Esophagus squamous epithelium (tissue), 5 donors: Measurements from ENCODE around the gene NOSIP. TPM values are rescaled to one million over a fixed set of nuclear protein-coding genes. Genes with fewer than 3 reads are reported as not detected.

Experiments
- DNase-seq: peaks from one replicate; lab custom pipeline; 2025; lab: John Stamatoyannopoulos, UW
- H3K27ac ChIP-seq, 4 donors: fragments of 200-600 bp; sonication (generic); one replicate each; pipeline ENCODE4 v1.5.1; 2016 to 2019; ENCODE audit warnings: mild to moderate bottlenecking in 1 of 4
- H3K27me3 ChIP-seq, 4 donors: fragments of 200-600 bp; sonication (generic); 1 replicate in 3 of 4; 2 replicates in 1 of 4; pipeline versions ENCODE4 v1.5.1 to v1.6.0; 2017 to 2021; ENCODE audit warnings: antibody characterized with exemption in 1 of 4
- H3K36me3 ChIP-seq, 3 donors: fragments of 200-600 bp; sonication (generic); one replicate each; pipeline ENCODE4 v1.5.1; 2016 to 2019
- H3K4me1 ChIP-seq, 3 donors: fragments of 200-600 bp; sonication (generic); one replicate each; pipeline ENCODE4 v1.5.1; 2017 to 2019
- H3K4me3 ChIP-seq, 4 donors: fragments of 200-600 bp; sonication (generic); 1 replicate in 3 of 4; 2 replicates in 1 of 4; pipeline ENCODE4 v1.5.1; 2016 to 2019; ENCODE audit warnings: mild to moderate bottlenecking in 2 of 4, moderate library complexity in 1 of 4
- H3K9me3 ChIP-seq, 3 donors: fragments of 200-600 bp; sonication (generic); one replicate each; pipeline ENCODE4 v1.5.1; 2016 to 2019
- POLR2A ChIP-seq, 4 donors: fragments of 450-650 bp; IDR thresholded peaks; one replicate each; pipeline ENCODE4 v1.6.1; 2017; ENCODE audit warnings: antibody characterized with exemption in 4 of 4, mild to moderate bottlenecking in 4 of 4, moderate library complexity in 3 of 4
- WGBS, 2 donors: methylation state at CpG; one replicate each; pipeline ENCODE4 v1.1.5; 2018; 5-methylcytosine and 5-hydroxymethylcytosine counted together
- intact Hi-C: fragments of 100-400 bp; cut with DNase I; formaldehyde crosslinking; loops from one replicate; pipeline ENCODE4 v1.15.0; 2022
- total RNA-seq, 4 donors: library from RNA; depleted of rRNA; stranded (reverse); fragments of >200 nt; gene quantifications; one replicate each; pipeline ENCODE4 v1.1.0, GENCODE V29; 2016
- TF ChIP-seq, protein P1 (sequence below), 6 experiments: fragments of 450-650 bp in 4 of 6; fragments of 200-600 bp in 2 of 6; sonication (generic) in 2 of 6; IDR thresholded peaks; one replicate each; pipeline ENCODE4 v1.5.1; 2016 to 2019; ENCODE audit warnings: antibody characterized with exemption in 6 of 6, mild to moderate bottlenecking in 4 of 6, moderate library complexity in 4 of 6
- donor health status: DM: yes; HTN: yes; CAD: no.

NOSIP gene
- total RNA-seq, 4 donors from 2014 or later = 37.8 to 50.7 (median 40.2) TPM

- WGBS, 2 donors = 80 to 94% methylated on average over 2 to 8 of the region's 16 CpGs
- H3K9me3 ChIP-seq = no peaks in the 10 kb centered on the region
- no peaks in the 10 kb centered on the region for H3K27me3 ChIP-seq
- no peak for DNase-seq
- intact Hi-C loops = loop anchor here (5.0 kb wide), 1 partner anchor 35 kb away; no protein-coding TSS in a partner anchor
- H3K4me3 ChIP-seq = no peak overlapping the region
- peaks cover 0 to 12% (median 0%) of the 10 kb centered on the region in 3 donors for H3K36me3 ChIP-seq
- H3K4me1 ChIP-seq = peaks cover 0 to 12% (median 0%) of the 10 kb centered on the region in 3 donors
- TF ChIP-seq, protein P1, sequence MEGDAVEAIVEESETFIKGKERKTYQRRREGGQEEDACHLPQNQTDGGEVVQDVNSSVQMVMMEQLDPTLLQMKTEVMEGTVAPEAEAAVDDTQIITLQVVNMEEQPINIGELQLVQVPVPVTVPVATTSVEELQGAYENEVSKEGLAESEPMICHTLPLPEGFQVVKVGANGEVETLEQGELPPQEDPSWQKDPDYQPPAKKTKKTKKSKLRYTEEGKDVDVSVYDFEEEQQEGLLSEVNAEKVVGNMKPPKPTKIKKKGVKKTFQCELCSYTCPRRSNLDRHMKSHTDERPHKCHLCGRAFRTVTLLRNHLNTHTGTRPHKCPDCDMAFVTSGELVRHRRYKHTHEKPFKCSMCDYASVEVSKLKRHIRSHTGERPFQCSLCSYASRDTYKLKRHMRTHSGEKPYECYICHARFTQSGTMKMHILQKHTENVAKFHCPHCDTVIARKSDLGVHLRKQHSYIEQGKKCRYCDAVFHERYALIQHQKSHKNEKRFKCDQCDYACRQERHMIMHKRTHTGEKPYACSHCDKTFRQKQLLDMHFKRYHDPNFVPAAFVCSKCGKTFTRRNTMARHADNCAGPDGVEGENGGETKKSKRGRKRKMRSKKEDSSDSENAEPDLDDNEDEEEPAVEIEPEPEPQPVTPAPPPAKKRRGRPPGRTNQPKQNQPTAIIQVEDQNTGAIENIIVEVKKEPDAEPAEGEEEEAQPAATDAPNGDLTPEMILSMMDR (IDR thresholded peaks at IDR 0.05) = no peak
- no peak overlapping the region for H3K27ac ChIP-seq
These were observed 37.9 kb downstream of the NOSIP start for GRCh38 chr19:49542446-49542845.

DNA sequence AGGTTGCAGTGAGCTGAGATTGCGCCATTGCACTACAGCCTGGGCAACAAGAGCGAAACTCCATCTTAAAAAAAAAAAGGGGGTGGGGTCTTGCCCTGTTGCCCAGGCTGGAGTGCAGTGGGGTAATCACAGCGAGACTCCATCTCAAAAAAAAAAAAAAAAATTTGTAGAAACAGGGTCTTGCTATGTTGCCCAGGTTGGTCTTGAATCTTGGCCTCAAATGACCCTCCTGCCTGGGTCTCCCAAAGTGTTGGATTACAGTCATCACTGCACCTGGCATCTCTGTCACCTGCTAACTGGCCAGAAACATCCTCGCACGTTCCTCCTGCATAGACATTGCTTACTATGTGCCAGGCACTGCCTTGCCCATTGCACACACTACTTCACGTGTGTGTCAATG lies 38.4 kb downstream of the NOSIP start:
- H3K4me1 ChIP-seq = peaks cover 0 to 7% (median 0%) of the 10 kb centered on the region in 3 donors
- no peaks in the 10 kb centered on the region for H3K27me3 ChIP-seq
- H3K36me3 ChIP-seq = peaks cover 0 to 17% (median 0%) of the 10 kb centered on the region in 3 donors
- H3K9me3 ChIP-seq = no peaks in the 10 kb centered on the region
- intact Hi-C loops = loop anchor here (5.0 kb wide), 1 partner anchor 35 kb away; no protein-coding TSS in a partner anchor
- no peak for TF ChIP-seq POLR2A (IDR thresholded peaks at IDR 0.05)
- TF ChIP-seq, protein P1 (IDR thresholded peaks at IDR 0.05) = no peak
- H3K27ac ChIP-seq = no peak overlapping the region
- WGBS, 2 donors = 83 to 86% methylated on average over 6 of the region's 6 CpGs
- H3K4me3 ChIP-seq = no peak overlapping the region
- DNase-seq = no peak

- Histone ChIP-seq H3K4me3 (no peak overlapping the region), H3K9me3 (no peaks in the 10 kb centered on the region), H3K36me3 (peaks cover 0 to 21% (median 0%) of the 10 kb centered on the region in 3 donors), H3K27me3 (no peaks in the 10 kb centered on the region), H3K4me1 (peaks cover 1 to 7% (median 2%) of the 10 kb centered on the region in 3 donors), H3K27ac (no peak overlapping the region)
- 92 to 93% methylated on average over 12 of the region's 13 CpGs for WGBS, 2 donors
- TF ChIP-seq, protein P1 (IDR thresholded peaks at IDR 0.05) = no peak
- TF ChIP-seq POLR2A (IDR thresholded peaks at IDR 0.05) = no peak
- DNase-seq = no peak
- intact Hi-C loops = no loop called here
These were observed 41.0 kb downstream of the NOSIP start for GRCh38 chr19:49539192-49539952.

DNA sequence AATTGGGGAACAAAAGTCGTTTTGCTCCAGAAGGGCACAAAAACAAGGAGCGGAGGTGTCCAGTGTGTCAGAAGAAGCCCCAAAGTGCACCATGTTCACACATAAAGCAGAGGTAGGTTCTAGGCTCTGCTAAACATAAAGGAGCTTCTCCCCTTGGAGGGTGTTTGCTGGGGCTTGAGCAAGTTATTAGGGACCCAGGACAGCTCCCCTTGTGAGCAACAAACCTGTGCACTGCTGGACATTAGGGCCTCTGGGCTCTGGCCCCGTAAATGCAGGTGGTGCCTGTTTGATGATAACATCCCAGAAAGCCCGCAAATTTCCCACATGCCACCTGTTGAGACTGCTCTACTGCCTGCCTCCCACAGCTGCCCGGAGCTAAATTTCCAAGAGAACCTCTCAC lies 41.7 kb downstream of the NOSIP start:
- intact Hi-C loops = no loop called here
- Histone ChIP-seq H3K27ac (no peak overlapping the region), H3K4me1 (peaks cover 7 to 14% (median 8%) of the 10 kb centered on the region in 3 donors), H3K4me3 (no peak overlapping the region), H3K36me3 (peaks cover 0 to 21% (median 0%) of the 10 kb centered on the region in 3 donors), H3K27me3 (no peaks in the 10 kb centered on the region), H3K9me3 (no peaks in the 10 kb centered on the region)
- TF ChIP-seq, protein P1 (IDR thresholded peaks at IDR 0.05) = no peak
- no peak for TF ChIP-seq POLR2A (IDR thresholded peaks at IDR 0.05)
- no peak for DNase-seq
- 50 to 79% methylated on average over 1 to 4 of the region's 5 CpGs for WGBS, 2 donors

DNA sequence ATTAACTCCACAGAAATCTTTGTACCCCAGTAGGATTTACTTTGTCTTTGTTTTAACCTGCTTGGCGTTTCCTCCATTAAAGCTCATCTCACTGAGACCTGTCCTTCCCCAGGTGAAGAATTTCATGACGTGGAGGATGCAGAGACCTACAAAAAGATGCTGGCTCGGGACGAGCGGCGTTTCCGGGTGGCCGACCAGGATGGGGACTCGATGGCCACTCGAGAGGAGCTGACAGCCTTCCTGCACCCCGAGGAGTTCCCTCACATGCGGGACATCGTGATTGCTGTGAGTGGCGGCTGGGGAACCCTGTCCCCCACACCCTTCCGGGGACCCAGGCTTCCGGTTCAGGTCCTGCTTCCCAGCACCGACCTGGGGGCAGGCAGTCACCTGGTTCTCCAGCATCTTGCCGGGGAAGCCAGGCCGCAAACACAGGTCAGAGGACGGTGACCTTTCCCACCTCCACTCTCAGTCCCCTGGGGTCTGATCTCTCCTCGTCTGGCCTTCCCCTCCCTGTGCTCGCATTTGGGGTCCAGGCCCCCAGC lies 43.4 kb downstream of the NOSIP start:
- intact Hi-C loops = no loop called here

More for the DNA sequence above, 43.4 kb downstream of the NOSIP start:
- H3K36me3 ChIP-seq = peaks cover 0 to 21% (median 0%) of the 10 kb centered on the region in 3 donors
- TF ChIP-seq POLR2A (IDR thresholded peaks at IDR 0.05) = no peak
- TF ChIP-seq, protein P1 (IDR thresholded peaks at IDR 0.05) = no peak
- no peaks in the 10 kb centered on the region for H3K9me3 ChIP-seq
- no peak overlapping the region for H3K27ac ChIP-seq
- H3K4me1 ChIP-seq = peaks cover 15 to 25% (median 15%) of the 10 kb centered on the region in 3 donors
- H3K4me3 ChIP-seq = no peak overlapping the region
- 88 to 95% methylated on average over 20 of the region's 22 CpGs for WGBS, 2 donors
- no peak for DNase-seq
- H3K27me3 ChIP-seq = no peaks in the 10 kb centered on the region
